ENCODE measurements around the gene ITIH3.

Gene ITIH3

GRCh38 chr3:52791928-52792327 lies 2.7 kb upstream of the ITIH3 start:
- no peak overlapping the region for H3K4me3 ChIP-seq (ENCODE audit: low read depth, low read length)
- TF ChIP-seq, protein P1, sequence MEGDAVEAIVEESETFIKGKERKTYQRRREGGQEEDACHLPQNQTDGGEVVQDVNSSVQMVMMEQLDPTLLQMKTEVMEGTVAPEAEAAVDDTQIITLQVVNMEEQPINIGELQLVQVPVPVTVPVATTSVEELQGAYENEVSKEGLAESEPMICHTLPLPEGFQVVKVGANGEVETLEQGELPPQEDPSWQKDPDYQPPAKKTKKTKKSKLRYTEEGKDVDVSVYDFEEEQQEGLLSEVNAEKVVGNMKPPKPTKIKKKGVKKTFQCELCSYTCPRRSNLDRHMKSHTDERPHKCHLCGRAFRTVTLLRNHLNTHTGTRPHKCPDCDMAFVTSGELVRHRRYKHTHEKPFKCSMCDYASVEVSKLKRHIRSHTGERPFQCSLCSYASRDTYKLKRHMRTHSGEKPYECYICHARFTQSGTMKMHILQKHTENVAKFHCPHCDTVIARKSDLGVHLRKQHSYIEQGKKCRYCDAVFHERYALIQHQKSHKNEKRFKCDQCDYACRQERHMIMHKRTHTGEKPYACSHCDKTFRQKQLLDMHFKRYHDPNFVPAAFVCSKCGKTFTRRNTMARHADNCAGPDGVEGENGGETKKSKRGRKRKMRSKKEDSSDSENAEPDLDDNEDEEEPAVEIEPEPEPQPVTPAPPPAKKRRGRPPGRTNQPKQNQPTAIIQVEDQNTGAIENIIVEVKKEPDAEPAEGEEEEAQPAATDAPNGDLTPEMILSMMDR (IDR thresholded peaks at IDR 0.05; ENCODE audit: low read depth, low read length) = no peak

GRCh38 chr3:52792413-52792812 lies 2.2 kb upstream of the ITIH3 start:
- TF ChIP-seq, protein P1 (IDR thresholded peaks at IDR 0.05; ENCODE audit: low read depth, low read length) = no peak
- H3K4me3 ChIP-seq (ENCODE audit: low read depth, low read length) = no peak overlapping the region

- no peak overlapping the region for H3K4me3 ChIP-seq (ENCODE audit: low read depth, low read length)
- TF ChIP-seq, protein P1 (IDR thresholded peaks at IDR 0.05; ENCODE audit: low read depth, low read length) = no peak
Observed at GRCh38 chr3:52792961-52793695, 1.5 kb upstream of the ITIH3 start.

DNA sequence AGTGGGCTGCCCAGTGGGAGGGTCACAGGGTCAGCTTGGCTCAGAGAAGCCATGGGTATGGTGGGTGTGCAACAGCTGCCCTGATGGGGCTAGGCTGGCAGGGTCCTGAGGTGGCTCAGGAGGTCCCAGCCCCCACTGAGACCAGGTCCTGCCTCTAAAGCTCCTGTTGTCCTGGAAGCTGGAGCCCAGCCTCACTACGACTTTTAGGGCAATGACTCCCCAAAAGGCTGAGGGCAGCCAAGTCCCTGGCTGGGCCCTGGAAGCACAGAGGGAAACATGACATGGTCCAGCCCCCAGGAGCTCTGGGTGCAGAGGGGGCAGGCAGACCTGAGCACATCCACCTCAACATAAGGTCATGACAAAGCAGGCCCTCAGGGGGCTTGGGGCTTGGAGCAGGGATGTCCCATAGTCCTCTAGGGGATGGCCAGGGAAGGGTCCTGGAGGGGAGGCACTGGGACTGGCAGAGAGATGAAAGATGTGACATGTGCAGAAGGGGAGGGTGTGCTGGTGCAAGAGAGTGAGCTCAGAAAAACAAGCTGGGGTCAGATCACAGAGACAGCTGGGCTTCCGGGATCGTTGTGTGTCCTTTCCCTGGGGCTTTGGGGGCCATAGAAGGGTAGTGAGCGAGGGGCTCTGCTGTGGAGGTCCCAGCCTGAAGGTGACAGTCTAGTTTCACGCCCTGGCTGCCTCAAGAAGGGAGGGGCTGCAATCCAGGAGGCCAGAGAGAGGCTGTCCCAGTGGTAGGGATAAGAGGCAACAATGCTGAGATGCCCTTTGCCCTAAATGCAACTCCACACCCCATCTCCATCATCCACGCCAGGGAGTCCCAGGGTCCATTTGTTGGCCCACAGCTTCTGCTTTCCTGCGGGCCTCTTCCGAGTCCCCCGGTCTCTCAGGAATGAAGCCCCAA lies 639 bp upstream of the ITIH3 start:
- no peak overlapping the region for H3K4me3 ChIP-seq (ENCODE audit: low read depth, low read length)
- TF ChIP-seq, protein P1 (IDR thresholded peaks at IDR 0.05; ENCODE audit: low read depth, low read length) = no peak

DNA sequence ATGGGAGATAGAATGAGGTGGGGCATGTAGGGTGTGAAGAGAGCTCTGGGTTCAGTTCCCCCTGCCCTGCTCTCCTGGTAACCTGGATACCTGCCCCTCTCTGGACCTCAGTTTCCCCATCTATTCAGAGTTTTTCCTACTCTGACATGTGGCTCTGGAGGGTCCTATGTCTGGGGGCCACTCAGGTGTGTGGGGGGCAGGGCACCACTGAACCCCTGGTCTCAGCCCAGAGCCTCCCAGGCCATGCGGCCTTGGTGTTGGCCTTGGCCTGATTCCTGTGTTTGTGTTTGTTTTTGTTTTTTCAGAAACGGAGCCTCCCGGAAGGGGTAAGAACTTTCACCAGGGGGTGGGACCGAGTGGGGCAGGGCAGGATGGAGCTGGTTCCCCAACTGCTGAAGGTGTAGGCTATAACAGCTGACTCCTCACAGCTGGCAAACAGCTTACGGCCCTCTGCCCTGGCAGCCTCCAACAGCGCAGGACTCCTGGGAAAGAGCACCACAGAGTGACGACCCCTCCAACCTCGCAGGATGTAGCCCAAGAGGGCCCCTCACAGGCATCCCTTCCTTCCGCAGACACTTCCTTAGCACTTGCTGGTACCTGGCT lies 803 bp downstream of the ITIH3 start:
- H3K4me3 ChIP-seq (ENCODE audit: low read depth, low read length) = no peak overlapping the region
- TF ChIP-seq, protein P1 (IDR thresholded peaks at IDR 0.05; ENCODE audit: low read depth, low read length) = no peak

DNA sequence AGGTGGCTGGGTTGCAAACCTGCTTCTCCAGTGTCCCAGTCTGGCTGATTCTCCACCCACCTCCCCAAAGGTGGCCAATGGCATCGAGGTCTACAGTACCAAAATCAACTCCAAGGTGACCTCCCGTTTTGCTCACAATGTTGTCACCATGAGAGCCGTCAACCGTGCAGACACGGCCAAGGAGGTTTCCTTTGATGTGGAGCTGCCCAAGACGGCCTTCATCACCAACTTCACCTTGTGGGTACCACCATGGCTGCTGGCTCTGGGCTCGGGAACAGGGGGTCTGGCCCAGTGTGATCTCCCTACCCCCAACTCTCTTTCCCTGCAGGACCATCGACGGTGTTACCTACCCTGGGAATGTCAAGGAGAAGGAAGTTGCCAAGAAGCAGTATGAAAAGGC lies 1.8 kb downstream of the ITIH3 start:
- no peak overlapping the region for H3K4me3 ChIP-seq (ENCODE audit: low read depth, low read length)
- TF ChIP-seq, protein P1 (IDR thresholded peaks at IDR 0.05; ENCODE audit: low read depth, low read length) = no peak

All from WI38 (cell line).